ENCODE results near the gene SART3. TPM values are rescaled to one million over a fixed set of nuclear protein-coding genes. Genes with fewer than 3 reads are reported as not detected.

The SART3 gene
- polyA plus RNA-seq, 1 donor (not counting 4 experiments of a cell fraction or from before 2014, with no cell fraction given), result 19.0 TPM

GRCh38 chr12:108562348-108563135 is 1.6 kb upstream of the SART3 start, which contains the start of gene ISCU:
TSS of gene ISCU (plus strand) at chr12:108562596. CDS start at chr12:108562623, 27 bp downstream.
- dilution Hi-C loops (cut with MboI; ENCODE audit: extremely low pct_ligation_motif_present, low sequenced_read_pairs), result no loop called here
- FAIRE-seq (peak; percentile 39), DNase-seq (ENCODE audit: low read depth, low spot score) (peak; percentile 72)
- Histone ChIP-seq H3K27ac (ENCODE audit: control insufficient read depth, insufficient read depth, low read length) (peak within 1 kb of the TSS; percentile 99), H3K9ac (ENCODE audit: control insufficient read depth, extremely low read depth, insufficient read depth, low read length) (peak within 1 kb of the TSS; percentile 98), H2AFZ (ENCODE audit: control insufficient read depth, low read length) (peak within 1 kb of the TSS; percentile 96), H3K9me1 (ENCODE audit: control insufficient read depth, extremely low read depth, insufficient read depth, low read length) (no peaks in the 10 kb centered on the region), H3K4me3 (ENCODE audit: control insufficient read depth in 2 of 3, extremely low read depth in 1 of 3, insufficient read depth in 2 of 3, low read depth in 1 of 3, low read length in 3 of 3) (peak within 1 kb of the TSS; percentile 87 to 98 (median 92)), H3K36me3 (ENCODE audit: control insufficient read depth in 2 of 2, extremely low read depth in 1 of 2, insufficient read depth in 2 of 2, low read length in 2 of 2) (peaks cover 17 to 36% of the 10 kb centered on the region in 2 experiments), H3K79me2 (ENCODE audit: control insufficient read depth, insufficient read depth, low read length) (peaks cover 43% of the 10 kb centered on the region), H3K27me3 (ENCODE audit: control insufficient read depth, extremely low read depth, insufficient read depth, low read length) (no peaks in the 10 kb centered on the region), H3K4me2 (ENCODE audit: control insufficient read depth, extremely low read depth, insufficient read depth, low read depth, low read length) (peak within 1 kb of the TSS; percentile 98), H4K20me1 (ENCODE audit: control insufficient read depth, extremely low read depth, insufficient read depth, low read length) (peaks cover 3% of the 10 kb centered on the region), H3K4me1 (ENCODE audit: control insufficient read depth, extremely low read depth, insufficient read depth, low read length) (peaks cover 29% of the 10 kb centered on the region), H3K9me3 (ENCODE audit: control insufficient read depth, low read depth, low read length) (no peaks in the 10 kb centered on the region)
- no peak for TF ChIP-seq EZH2 (IDR thresholded peaks at IDR 0.05; ENCODE audit: low read length)
- no peak for TF ChIP-seq CTCF (optimal IDR thresholded peaks at IDR 0.05 in 1 of 3, IDR thresholded peaks at IDR 0.05 in 1 of 3, conservative IDR thresholded peaks at IDR 0.05 in 1 of 3; ENCODE audit: extremely low read depth in 1 of 3, insufficient read depth in 2 of 3, low read length in 3 of 3)

GRCh38 chr12:108561852-108562347 is 927 bp upstream of the SART3 start:
- no peak for DNase-seq (ENCODE audit: low read depth, low spot score)
- Histone ChIP-seq H3K27me3 (ENCODE audit: control insufficient read depth, extremely low read depth, insufficient read depth, low read length) (no peaks in the 10 kb centered on the region), H3K9me1 (ENCODE audit: control insufficient read depth, extremely low read depth, insufficient read depth, low read length) (no peaks in the 10 kb centered on the region), H3K4me3 (ENCODE audit: control insufficient read depth in 2 of 3, extremely low read depth in 1 of 3, insufficient read depth in 2 of 3, low read depth in 1 of 3, low read length in 3 of 3) (peak overlapping the region; percentile 87 to 98 (median 92)), H3K79me2 (ENCODE audit: control insufficient read depth, insufficient read depth, low read length) (peaks cover 48% of the 10 kb centered on the region), H4K20me1 (ENCODE audit: control insufficient read depth, extremely low read depth, insufficient read depth, low read length) (peaks cover 3% of the 10 kb centered on the region), H3K9ac (ENCODE audit: control insufficient read depth, extremely low read depth, insufficient read depth, low read length) (peak overlapping the region; percentile 98), H2AFZ (ENCODE audit: control insufficient read depth, low read length) (peak overlapping the region; percentile 96), H3K36me3 (ENCODE audit: control insufficient read depth in 2 of 2, extremely low read depth in 1 of 2, insufficient read depth in 2 of 2, low read length in 2 of 2) (peaks cover 14 to 33% of the 10 kb centered on the region in 2 experiments), H3K9me3 (ENCODE audit: control insufficient read depth, low read depth, low read length) (no peaks in the 10 kb centered on the region), H3K4me1 (ENCODE audit: control insufficient read depth, extremely low read depth, insufficient read depth, low read length) (peaks cover 29% of the 10 kb centered on the region), H3K27ac (ENCODE audit: control insufficient read depth, insufficient read depth, low read length) (peak overlapping the region; percentile 99), H3K4me2 (ENCODE audit: control insufficient read depth, extremely low read depth, insufficient read depth, low read depth, low read length) (peak overlapping the region; percentile 98)
- dilution Hi-C loops (cut with MboI; ENCODE audit: extremely low pct_ligation_motif_present, low sequenced_read_pairs), result no loop called here
- no peak for TF ChIP-seq CTCF (optimal IDR thresholded peaks at IDR 0.05 in 1 of 3, IDR thresholded peaks at IDR 0.05 in 1 of 3, conservative IDR thresholded peaks at IDR 0.05 in 1 of 3; ENCODE audit: extremely low read depth in 1 of 3, insufficient read depth in 2 of 3, low read length in 3 of 3)
- no peak for TF ChIP-seq EZH2 (IDR thresholded peaks at IDR 0.05; ENCODE audit: low read length)
- FAIRE-seq, result no peak
